ENCODE results near the gene TCF12. TPM values are rescaled to one million over a fixed set of nuclear protein-coding genes. Genes with fewer than 3 reads are reported as not detected.

The TCF12 gene
- total RNA-seq, 4 donors from 2014 or later: 105 to 446 (median 180) TPM

DNA sequence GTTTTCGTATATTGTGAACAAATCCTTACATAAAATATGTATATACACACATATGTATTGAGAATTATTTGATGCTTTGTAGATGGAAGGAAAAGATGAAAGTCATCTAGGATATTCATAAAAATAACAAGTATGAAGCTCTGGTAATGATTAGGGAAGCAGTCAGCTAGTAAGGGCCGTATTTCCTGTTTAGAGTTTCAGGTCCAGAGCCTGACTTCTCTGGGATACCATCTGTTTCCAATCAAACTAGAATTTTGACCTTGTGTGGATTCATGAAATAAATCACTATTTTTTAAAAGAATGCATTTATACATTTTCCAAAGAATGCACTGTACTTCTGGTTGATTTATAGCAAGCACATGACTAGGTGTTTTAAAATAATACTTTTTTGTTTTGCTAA lies 301.8 kb downstream of the TCF12 start:
- intact Hi-C loops (cut with DNase I; ENCODE audit: low total_unique reads) (no loop called here), in situ Hi-C loops (cut with MboI; ENCODE audit: low pct_ligation_motif_present in 1 of 4, low pct_unique_long_range_greater_than_20kb in 1 of 4, low sequenced_read_pairs in 3 of 4) (no loop called here)
- Histone ChIP-seq H3K9me3 (no peaks in the 10 kb centered on the region), H3K27me3 (no peaks in the 10 kb centered on the region), H3K27ac (no peak overlapping the region), H3K4me3 (no peak overlapping the region), H3K36me3 (no peaks in the 10 kb centered on the region), H3K4me1 (peaks cover 6 to 32% (median 11%) of the 10 kb centered on the region in 4 donors)
- WGBS, 2 donors (ENCODE audit: low coverage in 1 of 2): 67 to 75% methylated on average over 2 of the region's 2 CpGs
- DNase-seq: no peak
- TF ChIP-seq, protein P1, sequence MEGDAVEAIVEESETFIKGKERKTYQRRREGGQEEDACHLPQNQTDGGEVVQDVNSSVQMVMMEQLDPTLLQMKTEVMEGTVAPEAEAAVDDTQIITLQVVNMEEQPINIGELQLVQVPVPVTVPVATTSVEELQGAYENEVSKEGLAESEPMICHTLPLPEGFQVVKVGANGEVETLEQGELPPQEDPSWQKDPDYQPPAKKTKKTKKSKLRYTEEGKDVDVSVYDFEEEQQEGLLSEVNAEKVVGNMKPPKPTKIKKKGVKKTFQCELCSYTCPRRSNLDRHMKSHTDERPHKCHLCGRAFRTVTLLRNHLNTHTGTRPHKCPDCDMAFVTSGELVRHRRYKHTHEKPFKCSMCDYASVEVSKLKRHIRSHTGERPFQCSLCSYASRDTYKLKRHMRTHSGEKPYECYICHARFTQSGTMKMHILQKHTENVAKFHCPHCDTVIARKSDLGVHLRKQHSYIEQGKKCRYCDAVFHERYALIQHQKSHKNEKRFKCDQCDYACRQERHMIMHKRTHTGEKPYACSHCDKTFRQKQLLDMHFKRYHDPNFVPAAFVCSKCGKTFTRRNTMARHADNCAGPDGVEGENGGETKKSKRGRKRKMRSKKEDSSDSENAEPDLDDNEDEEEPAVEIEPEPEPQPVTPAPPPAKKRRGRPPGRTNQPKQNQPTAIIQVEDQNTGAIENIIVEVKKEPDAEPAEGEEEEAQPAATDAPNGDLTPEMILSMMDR (IDR thresholded peaks at IDR 0.05): no peak
- TF ChIP-seq EP300 (IDR thresholded peaks at IDR 0.05; ENCODE audit: low read depth) (no peak), POLR2AphosphoS5 (IDR thresholded peaks at IDR 0.05) (no peak), POLR2A (IDR thresholded peaks at IDR 0.05) (no peak)

DNA sequence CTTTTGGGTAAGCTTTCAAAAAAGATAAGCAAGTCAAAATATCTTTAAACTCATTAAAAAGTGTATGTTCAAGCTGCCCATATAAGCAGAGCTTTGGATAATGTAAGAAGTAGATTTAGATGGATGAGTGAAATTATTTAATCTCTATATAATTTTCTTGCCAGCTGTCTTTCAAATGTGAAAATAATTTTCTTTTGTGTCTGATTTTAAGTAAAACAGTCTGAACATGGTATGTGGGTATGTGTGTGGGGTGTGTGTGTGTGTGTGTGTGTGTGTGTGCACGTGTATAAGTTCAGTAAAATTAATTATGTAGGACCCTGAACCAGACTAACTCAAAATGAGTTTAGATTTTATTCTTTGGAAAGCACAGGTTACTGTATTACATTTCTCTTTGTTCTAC lies 302.7 kb downstream of the TCF12 start:
- intact Hi-C loops (cut with DNase I; ENCODE audit: low total_unique reads) (no loop called here), in situ Hi-C loops (cut with MboI; ENCODE audit: low pct_ligation_motif_present in 1 of 4, low pct_unique_long_range_greater_than_20kb in 1 of 4, low sequenced_read_pairs in 3 of 4) (no loop called here)
- TF ChIP-seq EP300 (IDR thresholded peaks at IDR 0.05; ENCODE audit: low read depth): no peak
- H3K4me3 ChIP-seq: no peak overlapping the region
- WGBS, 2 donors (ENCODE audit: low coverage in 1 of 2): 34 to 36% methylated on average over 1 of the region's 1 CpG
- H3K9me3 ChIP-seq: no peaks in the 10 kb centered on the region
- H3K4me1 ChIP-seq: peaks cover under 1 to 29% (median 10%) of the 10 kb centered on the region in 4 donors
- DNase-seq: no peak
- no peak overlapping the region for H3K27ac ChIP-seq
- H3K27me3 ChIP-seq: no peaks in the 10 kb centered on the region
- no peaks in the 10 kb centered on the region for H3K36me3 ChIP-seq

DNA sequence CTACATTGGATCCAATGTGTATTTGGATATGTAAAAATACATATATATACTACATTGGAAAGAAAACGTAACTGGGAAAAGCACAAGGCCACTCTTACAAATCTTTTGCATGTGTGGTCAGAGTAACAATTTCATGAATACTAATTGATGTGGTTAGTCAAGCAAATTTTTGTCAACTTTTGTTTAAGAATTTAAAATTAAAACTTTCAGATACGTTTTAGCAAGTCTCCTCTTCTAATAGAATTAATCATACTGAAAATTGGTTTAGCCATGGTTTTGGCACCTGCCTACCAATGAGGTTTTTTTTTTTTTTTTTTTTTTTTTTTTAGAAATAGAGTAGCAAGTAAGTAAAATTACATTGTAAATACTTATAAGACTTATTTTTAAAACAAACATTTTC lies 304.9 kb downstream of the TCF12 start:
- Histone ChIP-seq H3K4me1 (peaks cover 0 to 18% (median 6%) of the 10 kb centered on the region in 4 donors), H3K4me3 (no peak overlapping the region), H3K27ac (no peak overlapping the region), H3K36me3 (no peaks in the 10 kb centered on the region), H3K27me3 (no peaks in the 10 kb centered on the region), H3K9me3 (no peaks in the 10 kb centered on the region)
- no peak for DNase-seq
- in situ Hi-C loops (cut with MboI; ENCODE audit: low pct_ligation_motif_present in 1 of 4, low pct_unique_long_range_greater_than_20kb in 1 of 4, low sequenced_read_pairs in 3 of 4): no loop called here
- WGBS, 2 donors (ENCODE audit: low coverage in 1 of 2): 55 to 68% methylated on average over 1 to 2 of the region's 2 CpGs
- TF ChIP-seq, protein P1 (IDR thresholded peaks at IDR 0.05): no peak
- no peak for TF ChIP-seq EP300 (IDR thresholded peaks at IDR 0.05; ENCODE audit: low read depth)
- no peak for TF ChIP-seq POLR2AphosphoS5 (IDR thresholded peaks at IDR 0.05)
- TF ChIP-seq POLR2A (IDR thresholded peaks at IDR 0.05): no peak
- intact Hi-C loops (cut with DNase I; ENCODE audit: low total_unique reads): no loop called here

DNA sequence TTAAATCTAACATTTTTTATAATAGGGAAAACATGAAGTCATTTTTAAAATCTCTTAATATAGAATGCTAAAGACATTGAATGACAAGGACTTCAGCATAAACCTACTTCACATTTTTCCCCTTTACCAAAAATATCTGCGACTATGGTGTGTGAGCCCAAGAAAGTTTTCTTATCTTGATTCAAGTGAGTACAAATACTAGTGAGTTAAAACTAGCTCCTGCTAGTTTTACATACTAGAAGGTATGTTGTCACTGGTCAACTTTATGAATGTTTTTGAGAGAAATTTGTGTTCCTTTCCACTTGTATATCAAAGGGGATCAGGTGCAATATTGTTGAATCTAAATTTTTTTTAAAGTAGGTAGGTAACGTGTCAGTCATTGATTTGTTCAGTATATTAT lies 305.4 kb downstream of the TCF12 start:
- no peak for DNase-seq
- TF ChIP-seq, protein P1 (IDR thresholded peaks at IDR 0.05): no peak
- no peak for TF ChIP-seq POLR2A (IDR thresholded peaks at IDR 0.05)
- TF ChIP-seq EP300 (IDR thresholded peaks at IDR 0.05; ENCODE audit: low read depth): no peak
- no peak for TF ChIP-seq POLR2AphosphoS5 (IDR thresholded peaks at IDR 0.05)
- no peaks in the 10 kb centered on the region for H3K36me3 ChIP-seq
- no peaks in the 10 kb centered on the region for H3K9me3 ChIP-seq
- WGBS, 2 donors (ENCODE audit: low coverage in 1 of 2): 85 to 88% methylated on average over 2 of the region's 2 CpGs
- H3K27me3 ChIP-seq: no peaks in the 10 kb centered on the region
- in situ Hi-C loops (cut with MboI; ENCODE audit: low pct_ligation_motif_present in 1 of 4, low pct_unique_long_range_greater_than_20kb in 1 of 4, low sequenced_read_pairs in 3 of 4) (no loop called here), intact Hi-C loops (cut with DNase I; ENCODE audit: low total_unique reads) (no loop called here)
- H3K4me1 ChIP-seq: peaks cover 0 to 18% (median 4%) of the 10 kb centered on the region in 4 donors
- no peak overlapping the region for H3K27ac ChIP-seq
- H3K4me3 ChIP-seq: no peak overlapping the region

DNA sequence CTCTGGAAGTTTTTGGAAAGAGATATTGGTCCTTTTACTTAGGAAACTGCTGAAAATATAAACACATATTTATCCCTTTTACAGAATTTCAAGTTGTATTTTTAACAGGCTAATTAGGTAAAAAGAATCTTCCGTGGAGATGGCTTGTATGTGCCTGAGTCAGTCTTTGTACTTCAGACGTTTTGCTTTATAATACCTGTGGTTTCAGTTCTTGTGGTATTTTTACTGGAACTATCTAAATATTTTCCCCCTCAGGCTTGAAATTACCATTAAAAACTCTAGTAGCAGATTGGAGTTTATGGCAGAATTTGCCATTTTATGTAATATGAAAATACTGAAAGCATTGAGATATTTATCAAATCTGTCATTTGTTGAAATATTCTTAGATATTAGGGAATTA lies 306.2 kb downstream of the TCF12 start:
- in situ Hi-C loops (cut with MboI; ENCODE audit: low pct_ligation_motif_present in 1 of 4, low pct_unique_long_range_greater_than_20kb in 1 of 4, low sequenced_read_pairs in 3 of 4): no loop called here
- H3K27ac ChIP-seq: no peak overlapping the region
- no peaks in the 10 kb centered on the region for H3K9me3 ChIP-seq
- no peak overlapping the region for H3K4me3 ChIP-seq
- intact Hi-C loops (cut with DNase I; ENCODE audit: low total_unique reads): no loop called here
- peaks cover 0 to 14% (median 2%) of the 10 kb centered on the region in 4 donors for H3K4me1 ChIP-seq
- TF ChIP-seq POLR2A (IDR thresholded peaks at IDR 0.05) (no peak), POLR2AphosphoS5 (IDR thresholded peaks at IDR 0.05) (no peak), EP300 (IDR thresholded peaks at IDR 0.05; ENCODE audit: low read depth) (no peak)
- TF ChIP-seq, protein P1 (IDR thresholded peaks at IDR 0.05): no peak
- no peak for DNase-seq
- 43 to 55% methylated on average over 2 of the region's 2 CpGs for WGBS, 2 donors (ENCODE audit: low coverage in 1 of 2)
- H3K36me3 ChIP-seq: no peaks in the 10 kb centered on the region
- no peaks in the 10 kb centered on the region for H3K27me3 ChIP-seq

Data from transverse colon (tissue), 4 donors.